ENCODE results near the gene GRAMD4. TPM values are rescaled to one million over a fixed set of nuclear protein-coding genes. Genes with fewer than 3 reads are reported as not detected.

The GRAMD4 gene
- total RNA-seq, 4 donors from 2014 or later: 146 to 981 (median 258) TPM

DNA sequence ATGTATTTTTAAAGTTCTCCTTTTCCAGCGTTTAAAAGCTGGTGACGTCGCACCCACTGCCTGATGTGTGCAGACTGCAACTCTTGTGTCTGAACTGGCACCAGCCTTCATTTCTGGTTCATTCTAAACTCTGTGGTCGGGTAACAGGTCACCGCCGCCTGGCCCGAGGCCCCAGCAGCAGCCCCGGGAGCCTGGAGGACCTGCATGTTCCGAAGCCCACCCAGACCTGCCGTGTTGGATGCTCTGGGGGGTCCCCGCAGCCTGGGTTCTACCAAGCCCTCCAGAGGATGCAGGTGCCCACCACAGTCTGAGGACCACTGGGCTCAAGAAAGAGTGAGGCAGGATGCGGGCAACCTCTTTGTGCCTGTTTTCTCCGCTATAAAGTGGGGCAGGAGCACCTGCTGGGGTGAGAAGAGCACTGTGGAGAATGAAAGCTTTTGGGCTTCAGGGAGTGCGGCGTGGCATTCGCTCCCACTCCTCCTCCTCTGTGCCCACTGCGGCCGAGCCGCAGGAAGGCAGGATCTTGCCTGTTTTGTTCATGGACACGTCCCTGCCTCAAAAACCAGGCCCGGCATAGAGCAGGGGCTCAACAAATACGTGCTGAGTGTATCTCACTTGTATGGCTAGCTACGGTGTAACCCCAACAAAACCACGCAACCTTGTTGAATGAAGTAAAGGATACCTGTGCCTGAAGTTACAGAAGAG lies 77.8 kb downstream of the GRAMD4 start:
- Histone ChIP-seq H3K27me3 (no peaks in the 10 kb centered on the region), H3K4me1 (no peaks in the 10 kb centered on the region), H3K27ac (no peak overlapping the region), H3K36me3 (peaks cover 0 to 64% (median 28%) of the 10 kb centered on the region in 4 donors), H3K4me3 (no peak overlapping the region), H3K9me3 (no peaks in the 10 kb centered on the region)
- intact Hi-C loops (cut with DNase I; ENCODE audit: low total_unique reads) (no loop called here), in situ Hi-C loops (cut with MboI; ENCODE audit: low pct_ligation_motif_present in 1 of 4, low pct_unique_long_range_greater_than_20kb in 1 of 4, low sequenced_read_pairs in 3 of 4) (no loop called here)
- DNase-seq: no peak
- 80 to 95% methylated on average over 2 to 23 of the region's 24 CpGs for WGBS, 2 donors (ENCODE audit: low coverage in 1 of 2)
- TF ChIP-seq, protein P1, sequence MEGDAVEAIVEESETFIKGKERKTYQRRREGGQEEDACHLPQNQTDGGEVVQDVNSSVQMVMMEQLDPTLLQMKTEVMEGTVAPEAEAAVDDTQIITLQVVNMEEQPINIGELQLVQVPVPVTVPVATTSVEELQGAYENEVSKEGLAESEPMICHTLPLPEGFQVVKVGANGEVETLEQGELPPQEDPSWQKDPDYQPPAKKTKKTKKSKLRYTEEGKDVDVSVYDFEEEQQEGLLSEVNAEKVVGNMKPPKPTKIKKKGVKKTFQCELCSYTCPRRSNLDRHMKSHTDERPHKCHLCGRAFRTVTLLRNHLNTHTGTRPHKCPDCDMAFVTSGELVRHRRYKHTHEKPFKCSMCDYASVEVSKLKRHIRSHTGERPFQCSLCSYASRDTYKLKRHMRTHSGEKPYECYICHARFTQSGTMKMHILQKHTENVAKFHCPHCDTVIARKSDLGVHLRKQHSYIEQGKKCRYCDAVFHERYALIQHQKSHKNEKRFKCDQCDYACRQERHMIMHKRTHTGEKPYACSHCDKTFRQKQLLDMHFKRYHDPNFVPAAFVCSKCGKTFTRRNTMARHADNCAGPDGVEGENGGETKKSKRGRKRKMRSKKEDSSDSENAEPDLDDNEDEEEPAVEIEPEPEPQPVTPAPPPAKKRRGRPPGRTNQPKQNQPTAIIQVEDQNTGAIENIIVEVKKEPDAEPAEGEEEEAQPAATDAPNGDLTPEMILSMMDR (IDR thresholded peaks at IDR 0.05): no peak
- TF ChIP-seq EP300 (IDR thresholded peaks at IDR 0.05; ENCODE audit: low read depth) (no peak), POLR2A (IDR thresholded peaks at IDR 0.05) (no peak), POLR2AphosphoS5 (IDR thresholded peaks at IDR 0.05) (no peak)

DNA sequence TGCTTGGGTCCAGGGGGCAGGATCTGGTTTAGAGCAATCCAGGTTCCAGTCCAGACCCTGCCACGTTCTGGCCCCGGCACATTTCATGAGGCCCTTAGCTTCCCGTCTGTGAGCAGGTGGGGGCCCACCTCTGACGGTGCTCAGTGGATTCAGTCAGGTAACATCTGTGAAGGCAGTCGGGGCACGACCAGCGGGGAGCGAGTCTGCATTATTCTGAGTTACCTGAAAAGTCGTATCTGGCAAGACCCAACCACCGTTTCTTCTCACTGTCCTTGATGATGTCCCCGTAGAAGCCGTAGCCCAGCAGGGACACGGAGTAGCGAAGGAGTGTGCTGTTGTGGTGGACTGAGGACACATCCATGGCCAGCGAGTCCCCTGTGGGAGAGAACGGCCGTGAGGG lies 78.9 kb downstream of the GRAMD4 start:
- H3K27ac ChIP-seq: no peak overlapping the region
- H3K27me3 ChIP-seq: no peaks in the 10 kb centered on the region
- DNase-seq: no peak
- no peaks in the 10 kb centered on the region for H3K4me1 ChIP-seq
- no peaks in the 10 kb centered on the region for H3K9me3 ChIP-seq
- peaks cover 0 to 63% (median 28%) of the 10 kb centered on the region in 4 donors for H3K36me3 ChIP-seq
- intact Hi-C loops (cut with DNase I; ENCODE audit: low total_unique reads): no loop called here
- in situ Hi-C loops (cut with MboI; ENCODE audit: low pct_ligation_motif_present in 1 of 4, low pct_unique_long_range_greater_than_20kb in 1 of 4, low sequenced_read_pairs in 3 of 4): no loop called here
- TF ChIP-seq POLR2A (IDR thresholded peaks at IDR 0.05) (no peak), POLR2AphosphoS5 (IDR thresholded peaks at IDR 0.05) (no peak), EP300 (IDR thresholded peaks at IDR 0.05; ENCODE audit: low read depth) (no peak)
- TF ChIP-seq, protein P1 (IDR thresholded peaks at IDR 0.05): no peak
- H3K4me3 ChIP-seq: no peak overlapping the region
- WGBS, 2 donors (ENCODE audit: low coverage in 1 of 2): 94% methylated on average over 17 of the region's 17 CpGs; no CpG with 5 or more reads in 1 of the 2 donors

DNA sequence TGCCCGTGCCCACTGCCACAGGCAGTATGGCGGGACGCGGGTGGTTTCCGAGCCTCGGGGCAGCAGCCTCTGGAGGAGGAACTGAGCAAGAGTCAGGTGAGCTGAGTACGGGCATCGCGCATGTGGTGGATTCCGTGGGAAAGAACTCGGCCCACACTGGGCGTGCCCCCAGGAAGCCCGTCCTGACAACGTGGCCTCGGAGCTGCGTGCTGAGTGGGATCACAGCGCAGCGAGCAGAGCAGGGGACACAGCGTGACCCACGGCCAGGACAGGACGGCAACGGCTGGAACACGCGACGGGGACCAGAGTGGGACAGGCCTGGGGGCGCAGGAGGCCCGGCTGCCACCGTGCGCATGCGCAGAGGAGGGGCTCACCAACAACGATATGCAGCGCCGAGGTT lies 81.1 kb downstream of the GRAMD4 start:
- Histone ChIP-seq H3K9me3 (no peaks in the 10 kb centered on the region), H3K4me3 (no peak overlapping the region), H3K27me3 (no peaks in the 10 kb centered on the region), H3K27ac (no peak overlapping the region), H3K36me3 (peaks cover 0 to 49% (median 22%) of the 10 kb centered on the region in 4 donors), H3K4me1 (no peaks in the 10 kb centered on the region)
- in situ Hi-C loops (cut with MboI; ENCODE audit: low pct_ligation_motif_present in 1 of 4, low pct_unique_long_range_greater_than_20kb in 1 of 4, low sequenced_read_pairs in 3 of 4) (loop anchor here in 1 of 4 donors (25.0 kb wide), 1 partner anchor 139 kb away; no protein-coding TSS in a partner anchor), intact Hi-C loops (cut with DNase I; ENCODE audit: low total_unique reads) (no loop called here)
- no peak for TF ChIP-seq POLR2A (IDR thresholded peaks at IDR 0.05)
- no peak for TF ChIP-seq EP300 (IDR thresholded peaks at IDR 0.05; ENCODE audit: low read depth)
- TF ChIP-seq, protein P1 (IDR thresholded peaks at IDR 0.05): no peak
- TF ChIP-seq POLR2AphosphoS5 (IDR thresholded peaks at IDR 0.05): no peak
- 95% methylated on average over 33 of the region's 33 CpGs; no CpG with 5 or more reads in 1 of the 2 donors for WGBS, 2 donors (ENCODE audit: low coverage in 1 of 2)
- no peak for DNase-seq

DNA sequence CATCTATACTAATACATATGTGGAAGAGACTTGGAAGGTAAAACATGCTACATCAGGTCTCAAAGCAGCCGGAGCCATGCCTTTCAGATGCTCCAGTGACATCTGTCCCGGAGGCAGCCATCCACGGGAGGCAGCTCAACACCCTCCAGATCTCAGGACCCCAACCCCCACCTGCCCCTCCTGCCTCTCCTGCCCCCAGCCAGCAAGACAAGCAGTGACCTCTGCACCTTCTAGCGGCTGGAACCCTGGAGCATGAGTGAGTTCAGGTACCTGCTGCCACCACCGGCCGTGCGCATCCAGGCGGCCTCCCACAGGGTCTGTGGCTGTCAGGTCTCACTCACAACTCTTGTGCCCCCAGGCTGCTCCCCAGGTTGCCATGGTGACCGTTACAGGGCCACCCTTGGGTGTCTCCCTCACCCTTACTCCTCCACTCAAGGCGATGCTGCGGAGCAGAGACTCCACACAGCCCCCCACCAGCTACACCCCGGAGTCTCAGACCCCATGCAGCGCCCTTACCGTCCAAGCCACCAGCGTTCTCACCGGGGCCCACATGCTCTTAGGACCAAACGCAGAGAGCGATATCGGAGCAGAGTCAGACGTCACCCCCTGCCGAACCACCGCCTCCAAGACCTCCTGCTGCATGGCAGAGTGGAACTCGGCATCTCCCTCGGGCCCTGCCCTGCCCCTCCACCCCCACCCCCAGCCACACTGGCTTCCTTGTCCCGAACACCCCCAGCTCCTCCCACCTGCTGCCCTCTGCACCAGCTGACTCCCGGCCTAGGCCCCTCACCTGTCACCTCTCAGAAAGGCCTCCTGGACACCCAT lies 83.2 kb downstream of the GRAMD4 start:
- Histone ChIP-seq H3K4me1 (no peaks in the 10 kb centered on the region), H3K27ac (no peak overlapping the region), H3K27me3 (no peaks in the 10 kb centered on the region), H3K4me3 (no peak overlapping the region), H3K36me3 (peaks cover 0 to 36% (median 18%) of the 10 kb centered on the region in 4 donors), H3K9me3 (no peaks in the 10 kb centered on the region)
- in situ Hi-C loops (cut with MboI; ENCODE audit: low pct_ligation_motif_present in 1 of 4, low pct_unique_long_range_greater_than_20kb in 1 of 4, low sequenced_read_pairs in 3 of 4): loop anchor here in 1 of 4 donors (25.0 kb wide), 1 partner anchor 141 kb away; no protein-coding TSS in a partner anchor
- TF ChIP-seq POLR2AphosphoS5 (IDR thresholded peaks at IDR 0.05) (no peak), EP300 (IDR thresholded peaks at IDR 0.05; ENCODE audit: low read depth) (no peak), POLR2A (IDR thresholded peaks at IDR 0.05) (no peak)
- TF ChIP-seq, protein P1 (IDR thresholded peaks at IDR 0.05): no peak
- intact Hi-C loops (cut with DNase I; ENCODE audit: low total_unique reads): no loop called here
- 97% methylated on average over 26 of the region's 26 CpGs; no CpG with 5 or more reads in 1 of the 2 donors for WGBS, 2 donors (ENCODE audit: low coverage in 1 of 2)
- no peak for DNase-seq

All from transverse colon (tissue), 4 donors.